Measurements from ENCODE around the gene LPA. TPM values are rescaled to one million over a fixed set of nuclear protein-coding genes. Genes with fewer than 3 reads are reported as not detected.

The LPA gene
- total and polyA plus RNA-seq, 2 of the 13 experiments (the other 11 are each of a cell fraction or from before 2014, with no cell fraction given) = not detected

DNA sequence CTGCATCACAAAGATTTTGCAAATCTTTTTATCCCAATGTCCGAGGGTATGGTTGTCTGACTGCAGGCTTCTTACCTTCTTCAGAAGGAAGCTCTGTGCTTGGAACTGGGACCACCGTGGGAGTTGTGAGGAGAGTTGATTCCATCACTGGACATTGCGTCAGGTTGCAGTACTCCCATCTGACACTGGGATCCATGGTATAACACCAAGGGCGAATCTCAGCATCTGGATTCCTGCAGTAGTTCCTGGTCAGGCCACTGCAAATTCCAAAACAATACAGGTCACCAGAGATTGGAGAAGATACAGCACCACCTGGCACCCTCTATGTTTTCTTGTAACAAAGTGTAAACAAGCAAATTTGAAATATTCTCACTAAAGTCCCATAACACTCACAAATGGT lies 77.7 kb downstream of the LPA start:
- CTCF ChIA-PET (ENCODE audit: low intra/inter-chr PET ratio, low total read pairs) = no interaction called here
- ATAC-seq = peak; percentile 72
- 21% methylated on average over 4 of the region's 4 CpGs for WGBS (ENCODE audit: low lambda C conversion rate)
- H4K20me1 ChIP-seq (ENCODE audit: insufficient read depth, low read length) = no peaks in the 10 kb centered on the region
- H3K27me3 ChIP-seq (ENCODE audit: control insufficient read depth in 1 of 2, insufficient read depth in 2 of 2, low read length in 2 of 2) = no peaks in the 10 kb centered on the region
- POLR2A ChIA-PET = no interaction called here
- H3K79me2 ChIP-seq (ENCODE audit: insufficient read depth, low read length) = no peaks in the 10 kb centered on the region
- no TSS peak for BruUV-seq (replicated peaks)
- no peak overlapping the region for H3K4me3 ChIP-seq (replicated peaks in 1 of 3; ENCODE audit: insufficient read depth in 1 of 3, low read depth in 2 of 3, low read length in 3 of 3)
- no peak overlapping the region for H3K9ac ChIP-seq (ENCODE audit: insufficient read depth, low read depth, low read length)
- no peaks in the 10 kb centered on the region for H3K9me3 ChIP-seq (ENCODE audit: low read length)
- no peak for DNase-seq (ENCODE audit: low spot score)
- no peaks in the 10 kb centered on the region for H3K36me3 ChIP-seq (replicated peaks in 1 of 2; ENCODE audit: control insufficient read depth in 1 of 2, insufficient read depth in 2 of 2, low read length in 2 of 2)
- H3K4me1 ChIP-seq (ENCODE audit: insufficient read depth, low read length) = no peaks in the 10 kb centered on the region
- no peak overlapping the region for H3K27ac ChIP-seq (ENCODE audit: extremely low read length, insufficient read depth, low read length)
- FAIRE-seq = no peak
- TF ChIP-seq ZNF510 (CRISPR knock-in tag; IDR thresholded peaks at IDR 0.05; ENCODE audit: low read depth) (no peak), STAT5B (CRISPR knock-in tag; IDR thresholded peaks at IDR 0.05) (no peak)
- TF ChIP-seq, protein P1, sequence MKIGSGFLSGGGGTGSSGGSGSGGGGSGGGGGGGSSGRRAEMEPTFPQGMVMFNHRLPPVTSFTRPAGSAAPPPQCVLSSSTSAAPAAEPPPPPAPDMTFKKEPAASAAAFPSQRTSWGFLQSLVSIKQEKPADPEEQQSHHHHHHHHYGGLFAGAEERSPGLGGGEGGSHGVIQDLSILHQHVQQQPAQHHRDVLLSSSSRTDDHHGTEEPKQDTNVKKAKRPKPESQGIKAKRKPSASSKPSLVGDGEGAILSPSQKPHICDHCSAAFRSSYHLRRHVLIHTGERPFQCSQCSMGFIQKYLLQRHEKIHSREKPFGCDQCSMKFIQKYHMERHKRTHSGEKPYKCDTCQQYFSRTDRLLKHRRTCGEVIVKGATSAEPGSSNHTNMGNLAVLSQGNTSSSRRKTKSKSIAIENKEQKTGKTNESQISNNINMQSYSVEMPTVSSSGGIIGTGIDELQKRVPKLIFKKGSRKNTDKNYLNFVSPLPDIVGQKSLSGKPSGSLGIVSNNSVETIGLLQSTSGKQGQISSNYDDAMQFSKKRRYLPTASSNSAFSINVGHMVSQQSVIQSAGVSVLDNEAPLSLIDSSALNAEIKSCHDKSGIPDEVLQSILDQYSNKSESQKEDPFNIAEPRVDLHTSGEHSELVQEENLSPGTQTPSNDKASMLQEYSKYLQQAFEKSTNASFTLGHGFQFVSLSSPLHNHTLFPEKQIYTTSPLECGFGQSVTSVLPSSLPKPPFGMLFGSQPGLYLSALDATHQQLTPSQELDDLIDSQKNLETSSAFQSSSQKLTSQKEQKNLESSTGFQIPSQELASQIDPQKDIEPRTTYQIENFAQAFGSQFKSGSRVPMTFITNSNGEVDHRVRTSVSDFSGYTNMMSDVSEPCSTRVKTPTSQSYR (CRISPR knock-in tag; IDR thresholded peaks at IDR 0.05; ENCODE audit: borderline replicate concordance) = no peak
- TF ChIP-seq, protein P2, sequence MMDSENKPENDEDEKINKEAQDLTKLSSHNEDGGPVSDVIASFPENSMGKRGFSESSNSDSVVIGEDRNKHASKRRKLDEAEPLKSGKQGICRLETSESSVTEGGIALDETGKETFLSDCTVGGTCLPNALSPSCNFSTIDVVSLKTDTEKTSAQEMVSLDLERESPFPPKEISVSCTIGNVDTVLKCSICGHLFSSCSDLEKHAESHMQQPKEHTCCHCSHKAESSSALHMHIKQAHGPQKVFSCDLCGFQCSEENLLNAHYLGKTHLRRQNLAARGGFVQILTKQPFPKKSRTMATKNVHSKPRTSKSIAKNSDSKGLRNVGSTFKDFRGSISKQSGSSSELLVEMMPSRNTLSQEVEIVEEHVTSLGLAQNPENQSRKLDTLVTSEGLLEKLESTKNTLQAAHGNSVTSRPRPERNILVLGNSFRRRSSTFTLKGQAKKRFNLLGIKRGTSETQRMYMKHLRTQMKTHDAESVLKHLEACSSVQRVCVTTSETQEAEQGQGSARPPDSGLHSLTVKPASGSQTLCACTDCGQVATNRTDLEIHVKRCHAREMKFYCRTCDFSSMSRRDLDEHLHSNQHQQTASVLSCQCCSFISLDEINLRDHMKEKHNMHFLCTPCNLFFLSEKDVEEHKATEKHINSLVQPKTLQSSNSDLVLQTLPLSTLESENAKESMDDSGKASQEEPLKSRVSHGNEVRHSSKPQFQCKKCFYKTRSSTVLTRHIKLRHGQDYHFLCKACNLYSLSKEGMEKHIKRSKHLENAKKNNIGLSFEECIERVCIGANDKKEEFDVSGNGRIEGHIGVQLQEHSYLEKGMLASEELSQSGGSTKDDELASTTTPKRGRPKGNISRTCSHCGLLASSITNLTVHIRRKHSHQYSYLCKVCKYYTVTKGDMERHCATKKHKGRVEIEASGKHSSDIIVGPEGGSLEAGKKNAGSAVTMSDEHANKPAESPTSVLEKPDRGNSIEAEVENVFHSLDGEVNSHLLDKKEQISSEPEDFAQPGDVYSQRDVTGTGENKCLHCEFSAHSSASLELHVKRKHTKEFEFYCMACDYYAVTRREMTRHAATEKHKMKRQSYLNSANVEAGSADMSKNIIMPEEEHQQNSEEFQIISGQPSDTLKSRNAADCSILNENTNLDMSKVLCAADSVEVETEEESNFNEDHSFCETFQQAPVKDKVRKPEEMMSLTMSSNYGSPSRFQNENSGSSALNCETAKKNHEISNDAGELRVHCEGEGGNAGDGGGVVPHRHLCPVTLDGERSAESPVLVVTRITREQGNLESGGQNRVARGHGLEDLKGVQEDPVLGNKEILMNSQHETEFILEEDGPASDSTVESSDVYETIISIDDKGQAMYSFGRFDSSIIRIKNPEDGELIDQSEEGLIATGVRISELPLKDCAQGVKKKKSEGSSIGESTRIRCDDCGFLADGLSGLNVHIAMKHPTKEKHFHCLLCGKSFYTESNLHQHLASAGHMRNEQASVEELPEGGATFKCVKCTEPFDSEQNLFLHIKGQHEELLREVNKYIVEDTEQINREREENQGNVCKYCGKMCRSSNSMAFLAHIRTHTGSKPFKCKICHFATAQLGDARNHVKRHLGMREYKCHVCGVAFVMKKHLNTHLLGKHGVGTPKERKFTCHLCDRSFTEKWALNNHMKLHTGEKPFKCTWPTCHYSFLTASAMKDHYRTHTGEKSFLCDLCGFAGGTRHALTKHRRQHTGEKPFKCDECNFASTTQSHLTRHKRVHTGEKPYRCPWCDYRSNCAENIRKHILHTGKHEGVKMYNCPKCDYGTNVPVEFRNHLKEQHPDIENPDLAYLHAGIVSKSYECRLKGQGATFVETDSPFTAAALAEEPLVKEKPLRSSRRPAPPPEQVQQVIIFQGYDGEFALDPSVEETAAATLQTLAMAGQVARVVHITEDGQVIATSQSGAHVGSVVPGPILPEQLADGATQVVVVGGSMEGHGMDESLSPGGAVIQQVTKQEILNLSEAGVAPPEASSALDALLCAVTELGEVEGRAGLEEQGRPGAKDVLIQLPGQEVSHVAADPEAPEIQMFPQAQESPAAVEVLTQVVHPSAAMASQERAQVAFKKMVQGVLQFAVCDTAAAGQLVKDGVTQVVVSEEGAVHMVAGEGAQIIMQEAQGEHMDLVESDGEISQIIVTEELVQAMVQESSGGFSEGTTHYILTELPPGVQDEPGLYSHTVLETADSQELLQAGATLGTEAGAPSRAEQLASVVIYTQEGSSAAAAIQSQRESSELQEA (CRISPR knock-in tag; IDR thresholded peaks at IDR 0.05; ENCODE audit: not compliant biosample characterization) = no peak
- no peak overlapping the region for H2AFZ ChIP-seq (ENCODE audit: low read length)
- intact Hi-C loops (cut with micrococcal nuclease; ENCODE audit: unreplicated experiment) = no loop called here
- H3K4me2 ChIP-seq (ENCODE audit: low read depth, low read length) = no peak overlapping the region
- in situ Hi-C loops (cut with HindIII; ENCODE audit: extremely low pct_ligation_motif_present, low pct_unique_long_range_greater_than_20kb) = no loop called here
